HCT116 (cell line): ENCODE data around the gene ECI2.

Experiments
- CTCF ChIP-seq, 3 experiments: fragments of 200-600 bp in 1 of 3; sonication (generic) in 1 of 3; IDR thresholded peaks in 2 of 3; conservative IDR thresholded peaks in 1 of 3; 2 replicates each; pipeline ENCODE4 v1.5.1; 2012 to 2017; ENCODE audit warnings: low read depth in 2 of 3, low read length in 2 of 3, antibody characterized with exemption in 1 of 3, borderline replicate concordance in 1 of 3, control low read depth in 1 of 3, mild to moderate bottlenecking in 1 of 3, mixed read lengths in 1 of 3, mixed run types in 1 of 3, moderate library complexity in 1 of 3; ENCODE audit not compliant: insufficient read depth in 1 of 3
- JUND ChIP-seq: IDR thresholded peaks from 2 replicates; pipeline ENCODE4 v1.6.1; 2012
- POLR2A ChIP-seq: IDR thresholded peaks from 2 replicates; pipeline ENCODE4 v1.7.0; 2011; ENCODE audit warnings: borderline replicate concordance; ENCODE audit not compliant: insufficient read depth, insufficient read length; ENCODE audit errors: extremely low read depth
- POLR2AphosphoS5 ChIP-seq: IDR thresholded peaks from 2 replicates; pipeline ENCODE4 v1.6.1; 2011; ENCODE audit warnings: mild to moderate bottlenecking, low read depth, low read length, moderate library complexity
- REST ChIP-seq: IDR thresholded peaks from 2 replicates; pipeline ENCODE4 v1.6.1; 2012; ENCODE audit warnings: low read depth
- SIN3A ChIP-seq: IDR thresholded peaks from 2 replicates; pipeline ENCODE4 v1.6.1; 2012; ENCODE audit warnings: low read depth
- SRF ChIP-seq: IDR thresholded peaks from 2 replicates; pipeline ENCODE4 v1.6.1; 2012; ENCODE audit warnings: low read depth

GRCh38 chr6:4159491-4159890 is 24.1 kb upstream of the ECI2 start:
- TF ChIP-seq SRF (no peak), REST (no peak), POLR2AphosphoS5 (no peak), CTCF (IDR thresholded peaks at IDR 0.05 in 2 of 3, conservative IDR thresholded peaks at IDR 0.05 in 1 of 3; ENCODE audit: borderline replicate concordance in 1 of 3, insufficient read depth in 1 of 3, low read depth in 2 of 3, low read length in 2 of 3) (no peak), SIN3A (no peak), POLR2A (no peak), JUND (no peak)
